Mucosa of stomach (tissue), 1 donor: Measurements from ENCODE around the gene MRPL43.

Experiments
- H3K27me3 ChIP-seq: one replicate; pipeline ENCODE4 v1.7.0; 2013; ENCODE audit warnings: mild to moderate bottlenecking, low read length; ENCODE audit not compliant: control insufficient read depth, insufficient read depth
- H3K36me3 ChIP-seq: one replicate; pipeline ENCODE4 v1.7.0; 2013; ENCODE audit warnings: low read length; ENCODE audit not compliant: control insufficient read depth, insufficient read depth
- H3K4me1 ChIP-seq: one replicate; pipeline ENCODE4 v1.7.0; 2013; ENCODE audit warnings: mild to moderate bottlenecking, low read length; ENCODE audit not compliant: control insufficient read depth, insufficient read depth
- H3K4me3 ChIP-seq: one replicate; pipeline ENCODE4 v1.7.0; 2013; ENCODE audit warnings: low read length
- H3K9ac ChIP-seq: one replicate; pipeline ENCODE4 v1.7.0; 2013; ENCODE audit warnings: mild to moderate bottlenecking, low read length, moderate library complexity
- H3K9me3 ChIP-seq: one replicate; pipeline ENCODE4 v1.7.0; 2013; ENCODE audit warnings: mild to moderate bottlenecking, low read length, moderate library complexity; ENCODE audit not compliant: control insufficient read depth
- donor health status: Pancreatic carcinoma.

MRPL43 gene

DNA sequence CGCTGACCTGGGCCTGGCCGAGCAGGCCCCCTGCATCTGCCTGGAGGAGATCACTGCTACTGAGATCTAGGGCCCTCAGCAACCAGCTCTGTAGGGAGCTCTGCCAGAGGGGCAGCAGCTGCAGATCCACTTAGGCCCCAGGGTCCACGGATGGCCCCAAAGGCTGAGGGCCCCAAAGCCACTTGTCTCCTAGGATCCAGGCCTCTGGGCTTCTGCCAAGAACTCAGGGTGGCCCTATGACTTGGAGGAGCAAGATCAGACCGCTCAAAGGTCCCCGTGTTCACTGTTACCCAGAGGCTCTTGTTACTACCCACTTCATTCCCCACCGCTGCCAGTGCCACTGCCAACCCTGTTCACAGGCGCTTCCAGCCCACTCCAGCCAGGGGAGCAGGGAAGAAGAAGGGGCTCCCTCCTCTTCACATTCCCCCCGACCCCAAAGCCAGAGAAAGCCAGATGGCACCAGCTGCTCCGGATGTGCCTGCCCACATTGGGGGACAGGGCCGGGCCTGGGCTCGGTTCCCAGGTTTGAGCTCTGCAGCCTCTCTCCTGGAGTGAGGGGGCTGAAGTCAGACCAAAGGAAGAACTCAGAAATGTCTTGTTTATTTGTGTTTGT lies 19.9 kb upstream of the MRPL43 start:
- Histone ChIP-seq H3K9ac (no peak overlapping the region), H3K4me3 (no peak overlapping the region), H3K36me3 (peaks cover 4% of the 10 kb centered on the region), H3K9me3 (no peaks in the 10 kb centered on the region), H3K4me1 (peaks cover 15% of the 10 kb centered on the region), H3K27me3 (no peaks in the 10 kb centered on the region)

- H3K9ac ChIP-seq, result no peak overlapping the region
- H3K36me3 ChIP-seq, result peaks cover 4% of the 10 kb centered on the region
- H3K9me3 ChIP-seq, result no peaks in the 10 kb centered on the region
- no peaks in the 10 kb centered on the region for H3K27me3 ChIP-seq
- H3K4me3 ChIP-seq, result no peak overlapping the region
- H3K4me1 ChIP-seq, result peaks cover 15% of the 10 kb centered on the region
These were observed 19.3 kb upstream of the MRPL43 start for GRCh38 chr10:101006593-101007098.

DNA sequence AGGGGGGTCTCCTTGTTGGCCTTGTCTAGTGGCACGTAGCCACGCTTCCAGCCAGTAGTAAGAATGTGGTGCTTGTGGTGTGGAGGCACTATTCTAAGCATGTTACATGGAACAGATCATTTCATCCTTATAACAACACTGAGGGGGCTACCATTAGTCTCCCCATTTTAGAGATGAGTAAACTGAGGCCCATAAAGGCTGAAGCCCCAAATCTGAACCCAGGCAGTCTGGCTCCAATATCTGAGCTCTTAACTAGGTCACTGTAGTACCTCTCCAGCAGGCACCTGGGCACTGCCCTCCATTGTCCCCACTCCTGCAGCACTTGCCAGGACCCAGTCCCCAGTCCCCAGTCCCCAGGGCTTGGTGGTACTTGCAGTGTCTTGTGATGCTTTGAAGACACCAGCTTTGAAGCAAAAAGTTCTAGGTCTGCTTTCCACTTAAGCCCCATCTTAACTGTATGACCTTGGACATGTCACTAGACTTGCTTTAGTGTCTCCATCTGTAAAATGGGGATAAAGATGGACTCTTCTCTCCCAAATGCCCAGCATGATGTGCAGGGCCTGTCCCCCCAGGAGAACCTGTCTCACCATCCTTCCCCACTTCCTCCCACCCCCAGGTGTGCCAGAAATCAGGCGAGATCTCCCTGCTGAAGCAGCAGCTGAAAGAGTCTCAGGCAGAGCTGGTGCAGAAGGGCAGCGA lies 18.7 kb upstream of the MRPL43 start:
- Histone ChIP-seq H3K9ac (no peak overlapping the region), H3K27me3 (no peaks in the 10 kb centered on the region), H3K9me3 (no peaks in the 10 kb centered on the region), H3K36me3 (peaks cover 4% of the 10 kb centered on the region), H3K4me1 (peaks cover 12% of the 10 kb centered on the region), H3K4me3 (no peak overlapping the region)

- H3K9me3 ChIP-seq, result no peaks in the 10 kb centered on the region
- H3K36me3 ChIP-seq, result peaks cover 4% of the 10 kb centered on the region
- H3K4me3 ChIP-seq, result no peak overlapping the region
- no peak overlapping the region for H3K9ac ChIP-seq
- no peaks in the 10 kb centered on the region for H3K27me3 ChIP-seq
- peaks cover 18% of the 10 kb centered on the region for H3K4me1 ChIP-seq
These were observed 18.1 kb upstream of the MRPL43 start for GRCh38 chr10:101005361-101005760.

DNA sequence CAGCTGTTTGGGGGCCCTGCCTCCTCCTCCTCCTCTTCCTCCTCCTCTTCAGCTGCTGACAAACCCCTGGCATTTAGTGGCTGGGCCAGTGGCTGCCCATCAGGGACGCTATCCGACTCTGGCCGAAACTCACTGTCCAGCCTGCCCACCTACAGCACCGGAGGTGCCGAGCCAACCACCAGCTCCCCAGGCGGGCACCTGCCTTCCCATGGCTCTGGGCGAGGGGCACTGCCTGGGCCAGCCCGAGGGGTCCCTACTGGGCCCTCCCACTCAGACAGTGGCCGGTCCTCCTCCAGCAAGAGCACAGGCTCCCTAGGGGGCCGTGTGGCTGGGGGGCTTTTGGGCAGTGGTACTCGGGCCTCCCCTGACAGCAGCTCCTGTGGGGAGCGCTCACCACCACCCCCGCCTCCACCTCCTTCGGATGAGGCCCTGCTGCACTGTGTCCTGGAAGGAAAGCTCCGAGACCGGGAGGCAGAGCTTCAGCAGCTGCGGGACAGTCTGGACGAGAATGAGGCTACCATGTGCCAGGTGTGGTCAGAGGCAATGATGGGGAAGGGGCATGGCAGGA lies 16.4 kb upstream of the MRPL43 start:
- H3K9ac ChIP-seq, result no peak overlapping the region
- no peaks in the 10 kb centered on the region for H3K9me3 ChIP-seq
- H3K4me3 ChIP-seq, result no peak overlapping the region
- H3K27me3 ChIP-seq, result no peaks in the 10 kb centered on the region
- peaks cover 27% of the 10 kb centered on the region for H3K4me1 ChIP-seq
- H3K36me3 ChIP-seq, result peaks cover 4% of the 10 kb centered on the region

- H3K4me1 ChIP-seq, result peaks cover 37% of the 10 kb centered on the region
- peak overlapping the region; percentile 41 for H3K9ac ChIP-seq
- no peaks in the 10 kb centered on the region for H3K9me3 ChIP-seq
- H3K4me3 ChIP-seq, result no peak overlapping the region
- H3K36me3 ChIP-seq, result peaks cover 4% of the 10 kb centered on the region
- no peaks in the 10 kb centered on the region for H3K27me3 ChIP-seq
These were observed 15.2 kb upstream of the MRPL43 start for GRCh38 chr10:101002456-101002855.

DNA sequence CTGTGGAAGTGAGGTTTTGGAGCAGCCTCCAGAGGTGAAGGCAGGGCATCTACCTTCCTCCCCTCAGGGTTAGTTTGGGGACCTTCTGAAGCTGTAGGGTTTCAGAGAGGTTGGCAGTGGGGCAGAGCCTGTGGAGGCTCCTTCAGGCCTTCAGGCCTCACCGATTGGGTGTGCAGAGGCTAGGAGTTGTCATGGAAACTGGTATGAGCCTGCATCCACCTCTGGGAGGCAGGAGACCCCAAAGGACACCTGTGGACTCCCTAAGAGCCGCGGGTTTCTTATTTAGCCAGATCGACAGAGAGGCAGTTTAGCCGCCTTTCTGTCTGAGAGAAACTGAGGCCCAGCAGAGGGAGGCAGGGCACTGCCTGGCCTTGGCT lies 14.3 kb upstream of the MRPL43 start:
- peak overlapping the region; percentile 41 for H3K9ac ChIP-seq
- no peaks in the 10 kb centered on the region for H3K27me3 ChIP-seq
- peaks cover 4% of the 10 kb centered on the region for H3K36me3 ChIP-seq
- peaks cover 39% of the 10 kb centered on the region for H3K4me1 ChIP-seq
- no peak overlapping the region for H3K4me3 ChIP-seq
- H3K9me3 ChIP-seq, result no peaks in the 10 kb centered on the region

DNA sequence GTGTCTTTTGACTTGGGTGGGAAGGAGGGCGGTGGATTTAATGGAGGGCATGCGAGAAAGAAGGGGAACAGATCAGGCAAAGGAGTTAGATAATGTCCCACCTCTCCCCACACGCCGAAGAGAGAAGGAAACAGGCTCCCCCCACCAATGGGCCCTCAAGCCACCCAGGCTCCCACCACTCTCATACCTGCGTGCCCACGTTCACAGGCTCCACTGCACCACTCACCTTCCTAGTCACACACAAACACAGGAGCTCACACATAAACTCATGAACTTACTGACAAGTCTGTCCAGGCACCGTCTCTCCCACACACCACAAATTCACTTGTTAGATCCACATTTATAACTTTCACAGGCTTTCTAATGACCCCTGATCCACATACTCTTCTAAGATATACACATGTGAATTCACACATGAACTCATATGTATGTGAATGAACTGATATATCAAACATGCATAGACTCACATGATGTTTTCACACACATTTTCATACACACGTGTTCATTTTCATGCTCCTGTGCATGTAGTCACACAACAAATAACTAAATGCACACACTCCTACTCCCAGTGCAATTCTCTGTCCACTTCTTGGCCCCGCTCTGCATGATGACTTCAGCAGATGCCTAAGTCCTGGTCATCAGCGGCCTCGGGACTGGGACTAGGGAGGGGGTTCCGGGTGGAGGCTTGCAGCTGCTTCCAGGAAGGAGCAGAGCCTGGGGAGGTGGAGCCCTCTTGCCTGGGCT lies 13.8 kb upstream of the MRPL43 start:
- Histone ChIP-seq H3K36me3 (peaks cover 2% of the 10 kb centered on the region), H3K4me3 (peak overlapping the region; percentile 80), H3K9ac (peak overlapping the region; percentile 90), H3K4me1 (peaks cover 44% of the 10 kb centered on the region), H3K27me3 (no peaks in the 10 kb centered on the region), H3K9me3 (no peaks in the 10 kb centered on the region)

DNA sequence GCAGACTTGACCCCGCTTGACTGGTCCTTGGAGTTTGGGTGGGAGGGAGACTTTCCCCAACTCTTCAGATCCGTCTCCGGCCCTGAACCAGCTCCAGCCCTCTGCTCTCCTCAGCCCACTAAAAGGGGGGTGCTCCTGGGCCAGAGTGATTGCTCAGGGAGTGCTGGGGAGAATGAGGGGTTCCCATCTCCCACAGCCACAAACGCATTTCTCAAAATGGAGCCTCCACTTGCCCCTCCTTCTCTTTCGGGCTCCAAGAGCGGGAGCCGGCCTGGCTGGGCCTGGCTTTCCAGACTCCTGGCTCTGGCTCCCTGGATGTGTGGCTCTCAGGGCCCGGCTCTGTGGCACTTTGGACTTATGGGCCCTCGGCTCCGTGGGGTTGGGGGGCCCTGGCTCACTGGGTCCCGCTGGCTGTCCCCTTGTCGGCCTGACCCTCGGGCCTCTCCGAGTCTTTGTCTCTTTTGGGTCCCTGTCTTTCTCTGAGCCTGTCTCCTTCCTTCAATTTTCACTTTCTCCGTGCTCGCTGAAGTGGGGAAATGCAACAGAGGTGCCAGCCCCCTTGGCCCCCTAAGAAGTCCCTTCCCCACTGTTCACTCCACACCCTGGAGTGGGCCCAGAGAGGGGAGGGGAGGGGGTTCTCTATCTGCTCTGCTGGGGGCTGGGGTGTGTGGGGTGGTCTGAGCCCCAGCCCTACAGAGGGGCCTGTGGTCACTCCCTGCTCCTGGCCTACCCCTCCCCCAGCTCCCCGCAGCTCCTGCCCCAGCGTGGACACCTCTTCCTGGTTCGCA lies 13.0 kb upstream of the MRPL43 start:
- Histone ChIP-seq H3K27me3 (no peaks in the 10 kb centered on the region), H3K9me3 (no peaks in the 10 kb centered on the region)

DNA sequence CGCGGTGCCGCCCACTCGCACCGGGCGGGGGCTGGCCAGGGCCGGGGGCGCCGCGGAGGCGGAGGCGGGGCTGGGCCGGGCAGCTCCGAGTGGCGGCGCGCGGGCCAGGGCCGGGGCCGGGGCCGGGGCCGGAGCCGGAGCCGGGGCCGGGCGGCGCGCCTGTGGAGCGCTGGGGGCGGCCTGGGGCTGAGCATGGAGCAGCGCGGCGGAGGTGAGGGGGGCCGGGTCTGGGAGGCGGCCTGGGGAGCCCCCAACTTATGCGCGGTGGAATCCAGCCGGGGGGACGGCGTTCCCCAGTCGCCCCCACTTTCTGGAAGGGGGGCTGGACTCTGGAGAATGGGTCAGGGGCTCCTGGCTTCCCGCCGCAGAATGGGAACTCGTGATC lies 12.4 kb upstream of the MRPL43 start, which contains the start of gene LZTS2:
LZTS2 (plus strand) TSS at position 67 of the 385 bp plus-strand sequence. CDS start 2,731 bp downstream, outside the sequence.
- Histone ChIP-seq H3K4me1 (peaks cover 45% of the 10 kb centered on the region), H3K4me3 (peak within 1 kb of the TSS; percentile 80), H3K36me3 (no peaks in the 10 kb centered on the region), H3K9ac (peak within 1 kb of the TSS; percentile 90), H3K27me3 (no peaks in the 10 kb centered on the region), H3K9me3 (no peaks in the 10 kb centered on the region)

More for the DNA sequence above, 13.0 kb upstream of the MRPL43 start:
- peak overlapping the region; percentile 80 for H3K4me3 ChIP-seq
- peaks cover 45% of the 10 kb centered on the region for H3K4me1 ChIP-seq
- no peaks in the 10 kb centered on the region for H3K36me3 ChIP-seq
- peak overlapping the region; percentile 90 for H3K9ac ChIP-seq

- Histone ChIP-seq H3K4me3 (peak overlapping the region; percentile 56), H3K4me1 (peaks cover 45% of the 10 kb centered on the region), H3K9ac (peak overlapping the region; percentile 87), H3K36me3 (no peaks in the 10 kb centered on the region), H3K27me3 (no peaks in the 10 kb centered on the region), H3K9me3 (no peaks in the 10 kb centered on the region)
These were observed 11.9 kb upstream of the MRPL43 start for GRCh38 chr10:100998991-100999741.
